ENCODE measurements around the gene CCDC83. TPM values are rescaled to one million over a fixed set of nuclear protein-coding genes. Genes with fewer than 3 reads are reported as not detected.
A peak's percentile ranks its signal among the peaks of the same experiment; 100 is the strongest.
"Not testable (repeated sequence)": the region's sequence is repeated elsewhere in the genome, so short reads cannot be mapped to it uniquely, and the experiment has no call there.

Gene CCDC83
- total RNA-seq, 1 donor from 2014 or later, result not detected

DNA sequence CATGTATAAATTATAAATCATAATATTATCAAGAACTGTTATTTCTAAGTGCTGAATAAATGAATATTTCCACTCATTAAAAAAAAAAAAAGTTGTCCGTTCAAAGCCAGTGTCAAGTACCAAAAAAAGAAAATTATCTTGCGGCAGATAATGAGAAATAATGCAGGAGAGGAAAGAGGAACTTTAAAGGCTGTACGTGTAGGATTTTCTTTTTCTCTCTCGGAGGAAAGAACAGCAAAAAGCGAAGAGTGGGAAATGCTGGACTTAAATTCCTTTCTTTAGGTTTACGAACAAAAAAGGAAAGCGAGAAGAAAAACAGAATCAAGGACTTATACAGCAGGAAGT is 999 bp upstream of the CCDC83 start:
- no peak for DNase-seq
- H3K36me3 Mint-ChIP-seq (ENCODE audit: unreplicated experiment), result no peaks in the 10 kb centered on the region
- H3K9me3 Mint-ChIP-seq (ENCODE audit: unreplicated experiment), result peaks cover 5% of the 10 kb centered on the region

DNA sequence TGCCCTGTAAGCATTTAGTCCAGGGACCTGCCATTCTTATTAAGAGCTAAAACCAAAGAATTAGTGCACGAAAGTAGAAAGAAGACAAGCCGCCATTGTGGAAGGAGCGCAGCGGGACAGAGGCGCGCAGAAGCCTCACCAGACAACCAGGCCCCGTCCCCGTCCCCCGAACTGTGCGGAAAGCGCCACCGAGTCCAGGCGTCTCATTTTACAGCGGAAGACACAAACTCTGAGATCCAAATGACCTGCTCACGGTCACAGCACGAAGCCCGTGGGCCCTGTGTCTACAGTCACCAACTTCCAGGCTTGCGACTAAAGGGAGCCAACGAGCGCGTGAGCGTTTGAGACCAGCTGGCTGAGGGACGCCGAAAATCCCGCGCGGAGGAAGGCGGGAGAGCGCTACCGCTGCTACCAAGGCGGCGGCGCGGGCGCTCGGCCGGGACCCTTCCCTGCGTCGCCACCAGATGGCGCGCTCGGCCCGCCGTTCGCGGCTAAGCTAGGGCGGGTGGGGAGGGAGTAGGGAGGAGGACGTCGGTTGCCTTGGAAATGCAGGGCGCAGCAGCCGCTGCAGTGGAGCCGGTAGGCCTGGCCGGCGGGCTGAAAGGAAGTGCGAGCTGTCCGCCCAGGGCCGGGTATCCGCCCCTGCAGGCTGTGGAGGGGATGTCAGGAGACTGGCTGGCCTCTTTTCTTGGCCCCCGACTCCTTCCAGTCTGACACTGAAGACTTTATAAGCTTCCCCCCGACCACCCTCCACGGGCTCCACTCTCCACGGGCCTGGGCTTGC is 434 bp upstream of the CCDC83 start:
- DNase-seq, result peak; percentile 96
- H3K36me3 Mint-ChIP-seq (ENCODE audit: unreplicated experiment), result no peaks in the 10 kb centered on the region
- TF ChIP-seq, protein P1, sequence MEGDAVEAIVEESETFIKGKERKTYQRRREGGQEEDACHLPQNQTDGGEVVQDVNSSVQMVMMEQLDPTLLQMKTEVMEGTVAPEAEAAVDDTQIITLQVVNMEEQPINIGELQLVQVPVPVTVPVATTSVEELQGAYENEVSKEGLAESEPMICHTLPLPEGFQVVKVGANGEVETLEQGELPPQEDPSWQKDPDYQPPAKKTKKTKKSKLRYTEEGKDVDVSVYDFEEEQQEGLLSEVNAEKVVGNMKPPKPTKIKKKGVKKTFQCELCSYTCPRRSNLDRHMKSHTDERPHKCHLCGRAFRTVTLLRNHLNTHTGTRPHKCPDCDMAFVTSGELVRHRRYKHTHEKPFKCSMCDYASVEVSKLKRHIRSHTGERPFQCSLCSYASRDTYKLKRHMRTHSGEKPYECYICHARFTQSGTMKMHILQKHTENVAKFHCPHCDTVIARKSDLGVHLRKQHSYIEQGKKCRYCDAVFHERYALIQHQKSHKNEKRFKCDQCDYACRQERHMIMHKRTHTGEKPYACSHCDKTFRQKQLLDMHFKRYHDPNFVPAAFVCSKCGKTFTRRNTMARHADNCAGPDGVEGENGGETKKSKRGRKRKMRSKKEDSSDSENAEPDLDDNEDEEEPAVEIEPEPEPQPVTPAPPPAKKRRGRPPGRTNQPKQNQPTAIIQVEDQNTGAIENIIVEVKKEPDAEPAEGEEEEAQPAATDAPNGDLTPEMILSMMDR (IDR thresholded peaks at IDR 0.05; ENCODE audit: partially characterized antibody, unreplicated experiment), result peak; percentile 99
- H3K9me3 Mint-ChIP-seq (ENCODE audit: unreplicated experiment), result peaks cover 5% of the 10 kb centered on the region
- peaks cover 8% of the 10 kb centered on the region for H3K4me1 Mint-ChIP-seq (ENCODE audit: low read depth, unreplicated experiment)
- peak overlapping the region; percentile 78 for H3K27ac Mint-ChIP-seq (ENCODE audit: unreplicated experiment)
- peak overlapping the region; percentile 88 for H3K4me3 Mint-ChIP-seq (ENCODE audit: unreplicated experiment)
- peaks cover 2% of the 10 kb centered on the region for H3K27me3 Mint-ChIP-seq (ENCODE audit: unreplicated experiment)

More for the DNA sequence above, 999 bp upstream of the CCDC83 start:
- TF ChIP-seq, protein P1 (IDR thresholded peaks at IDR 0.05; ENCODE audit: partially characterized antibody, unreplicated experiment), result no peak
- Mint-ChIP-seq H3K27ac (ENCODE audit: unreplicated experiment) (peak overlapping the region; percentile 57), H3K4me3 (ENCODE audit: unreplicated experiment) (peak overlapping the region; percentile 88), H3K27me3 (ENCODE audit: unreplicated experiment) (peaks cover 1% of the 10 kb centered on the region), H3K4me1 (ENCODE audit: low read depth, unreplicated experiment) (peaks cover 8% of the 10 kb centered on the region)

DNA sequence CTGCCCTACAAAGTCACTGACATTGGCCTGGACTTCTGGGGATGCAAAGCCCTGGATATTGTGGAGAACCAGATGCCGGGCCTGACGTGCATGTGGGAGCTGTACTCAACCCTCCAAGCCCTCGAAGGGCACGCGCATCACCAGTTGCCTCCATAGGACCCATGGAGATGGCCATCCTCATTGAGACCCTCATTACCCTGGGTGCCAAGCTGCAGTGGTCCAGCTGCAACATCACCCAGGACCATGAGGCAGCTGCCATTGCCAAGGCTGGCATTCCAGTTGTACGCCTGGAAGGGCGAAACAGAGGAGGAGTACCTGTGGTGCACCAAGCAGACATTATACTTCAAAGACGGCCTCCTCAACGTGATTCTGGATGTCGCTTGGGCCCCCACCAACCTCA is 1.9 kb downstream of the CCDC83 start:
- no peak overlapping the region for H3K27ac Mint-ChIP-seq (ENCODE audit: unreplicated experiment)
- H3K4me3 Mint-ChIP-seq (ENCODE audit: unreplicated experiment), result no peak overlapping the region
- peaks cover 4% of the 10 kb centered on the region for H3K9me3 Mint-ChIP-seq (ENCODE audit: unreplicated experiment)
- DNase-seq, result no peak
- TF ChIP-seq, protein P1 (IDR thresholded peaks at IDR 0.05; ENCODE audit: partially characterized antibody, unreplicated experiment), result no peak
- H3K4me1 Mint-ChIP-seq (ENCODE audit: low read depth, unreplicated experiment), result peaks cover 8% of the 10 kb centered on the region
- H3K36me3 Mint-ChIP-seq (ENCODE audit: unreplicated experiment), result no peaks in the 10 kb centered on the region
- peaks cover 6% of the 10 kb centered on the region for H3K27me3 Mint-ChIP-seq (ENCODE audit: unreplicated experiment)

DNA sequence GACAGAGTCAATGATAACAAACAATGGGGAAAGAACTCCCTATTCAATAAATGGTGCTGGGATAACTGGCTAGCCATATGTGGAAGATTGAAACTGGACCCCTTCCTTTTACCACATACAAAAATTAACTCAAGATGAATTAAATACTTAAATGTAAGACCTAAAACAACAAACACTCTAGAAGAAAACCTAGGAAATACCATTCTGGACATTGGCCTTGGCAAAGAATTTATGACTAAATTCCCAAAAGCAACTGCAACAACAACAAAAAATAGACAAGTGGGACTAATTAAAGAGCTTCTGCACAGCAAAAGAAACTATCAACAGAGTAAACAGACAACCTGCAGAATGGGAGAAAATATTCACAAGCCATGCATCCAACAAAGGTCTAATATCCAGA is 4.4 kb downstream of the CCDC83 start:
- H3K4me3 Mint-ChIP-seq (ENCODE audit: unreplicated experiment); H3K4me1 Mint-ChIP-seq (ENCODE audit: low read depth, unreplicated experiment); H3K36me3 Mint-ChIP-seq (ENCODE audit: unreplicated experiment); H3K27ac Mint-ChIP-seq (ENCODE audit: unreplicated experiment); H3K9me3 Mint-ChIP-seq (ENCODE audit: unreplicated experiment); DNase-seq; H3K27me3 Mint-ChIP-seq (ENCODE audit: unreplicated experiment): not testable (repeated sequence)

DNA sequence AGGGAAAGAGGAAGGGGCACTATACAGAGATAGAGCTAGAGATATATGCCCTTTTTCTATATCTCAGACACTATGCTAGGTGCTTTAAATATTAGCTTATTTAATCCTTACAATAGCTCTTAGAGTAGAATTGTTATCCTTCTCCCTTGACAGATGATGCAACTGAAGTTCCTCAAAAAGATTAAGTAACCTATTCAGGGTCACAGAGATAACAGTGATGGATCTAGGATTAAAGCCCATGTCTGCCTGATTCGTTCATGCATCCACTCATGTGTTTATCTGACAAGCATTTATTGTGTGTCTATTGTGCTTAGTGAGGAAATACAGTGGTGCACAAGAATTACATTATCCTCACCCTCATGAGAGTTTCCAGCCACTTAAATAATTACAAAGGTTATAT is 8.7 kb downstream of the CCDC83 start:
- no peaks in the 10 kb centered on the region for H3K36me3 Mint-ChIP-seq (ENCODE audit: unreplicated experiment)
- TF ChIP-seq, protein P1 (IDR thresholded peaks at IDR 0.05; ENCODE audit: partially characterized antibody, unreplicated experiment), result no peak
- H3K4me3 Mint-ChIP-seq (ENCODE audit: unreplicated experiment), result no peak overlapping the region
- H3K9me3 Mint-ChIP-seq (ENCODE audit: unreplicated experiment), result peaks cover 1% of the 10 kb centered on the region
- H3K4me1 Mint-ChIP-seq (ENCODE audit: low read depth, unreplicated experiment), result no peaks in the 10 kb centered on the region
- H3K27me3 Mint-ChIP-seq (ENCODE audit: unreplicated experiment), result peaks cover 4% of the 10 kb centered on the region
- DNase-seq, result no peak
- H3K27ac Mint-ChIP-seq (ENCODE audit: unreplicated experiment), result no peak overlapping the region
